Measurements from ENCODE around the gene HMCES. TPM values are rescaled to one million over a fixed set of nuclear protein-coding genes. Genes with fewer than 3 reads are reported as not detected.

The HMCES gene
- total and polyA plus RNA-seq, 2 of the 13 experiments (the other 11 are each of a cell fraction or from before 2014, with no cell fraction given) = 16.1 to 37.5 TPM

- H2AFZ ChIP-seq (ENCODE audit: low read length) = no peak overlapping the region
- H3K9ac ChIP-seq (ENCODE audit: insufficient read depth, low read depth, low read length) = no peak overlapping the region
- peaks cover 3 to 48% of the 10 kb centered on the region in 2 experiments for H3K36me3 ChIP-seq (replicated peaks in 1 of 2; ENCODE audit: control insufficient read depth in 1 of 2, insufficient read depth in 2 of 2, low read length in 2 of 2)
- no peaks in the 10 kb centered on the region for H3K27me3 ChIP-seq (ENCODE audit: control insufficient read depth in 1 of 2, insufficient read depth in 2 of 2, low read length in 2 of 2)
- BruUV-seq (replicated peaks) = no TSS peak
- H3K4me2 ChIP-seq (ENCODE audit: low read depth, low read length) = no peak overlapping the region
- H3K27ac ChIP-seq (ENCODE audit: extremely low read length, insufficient read depth, low read length) = no peak overlapping the region
- WGBS (ENCODE audit: low lambda C conversion rate) = 95% methylated on average over 5 of the region's 5 CpGs
- H3K79me2 ChIP-seq (ENCODE audit: insufficient read depth, low read length) = no peaks in the 10 kb centered on the region
- ATAC-seq = no peak
- H3K9me3 ChIP-seq (ENCODE audit: low read length) = no peaks in the 10 kb centered on the region
- no peaks in the 10 kb centered on the region for H4K20me1 ChIP-seq (ENCODE audit: insufficient read depth, low read length)
- CTCF ChIA-PET (ENCODE audit: low intra/inter-chr PET ratio, low total read pairs) = no interaction called here
- POLR2A ChIA-PET = no interaction called here
- in situ Hi-C loops (cut with HindIII; ENCODE audit: extremely low pct_ligation_motif_present, low pct_unique_long_range_greater_than_20kb) = no loop called here
- TF ChIP-seq SALL1 (CRISPR knock-in tag; IDR thresholded peaks at IDR 0.05) = no peak
- no peak for TF ChIP-seq CEBPG (CRISPR knock-in tag; IDR thresholded peaks at IDR 0.05)
- TF ChIP-seq ARID2 (CRISPR knock-in tag; IDR thresholded peaks at IDR 0.05; ENCODE audit: borderline replicate concordance) = no peak
- no peak for TF ChIP-seq ZNF746 (CRISPR knock-in tag; IDR thresholded peaks at IDR 0.05)
- TF ChIP-seq FOXO1 (CRISPR knock-in tag; IDR thresholded peaks at IDR 0.05) = no peak
- no peak for TF ChIP-seq ZNF605 (CRISPR knock-in tag; IDR thresholded peaks at IDR 0.05)
- FAIRE-seq = no peak
- H3K4me3 ChIP-seq (replicated peaks in 1 of 3; ENCODE audit: insufficient read depth in 1 of 3, low read depth in 2 of 3, low read length in 3 of 3) = no peak overlapping the region
- no peaks in the 10 kb centered on the region for H3K4me1 ChIP-seq (ENCODE audit: insufficient read depth, low read length)
- intact Hi-C loops (cut with micrococcal nuclease; ENCODE audit: unreplicated experiment) = no loop called here
- DNase-seq (ENCODE audit: low spot score) = no peak
Measured at GRCh38 chr3:129295286-129295685, 16.6 kb downstream of the HMCES start.

- POLR2A ChIA-PET = no interaction called here
- Histone ChIP-seq H4K20me1 (ENCODE audit: insufficient read depth, low read length) (no peaks in the 10 kb centered on the region), H3K27ac (ENCODE audit: extremely low read length, insufficient read depth, low read length) (no peak overlapping the region), H3K4me3 (replicated peaks in 1 of 3; ENCODE audit: insufficient read depth in 1 of 3, low read depth in 2 of 3, low read length in 3 of 3) (no peak overlapping the region), H3K9ac (ENCODE audit: insufficient read depth, low read depth, low read length) (no peak overlapping the region), H2AFZ (ENCODE audit: low read length) (no peak overlapping the region), H3K27me3 (ENCODE audit: control insufficient read depth in 1 of 2, insufficient read depth in 2 of 2, low read length in 2 of 2) (no peaks in the 10 kb centered on the region), H3K36me3 (replicated peaks in 1 of 2; ENCODE audit: control insufficient read depth in 1 of 2, insufficient read depth in 2 of 2, low read length in 2 of 2) (peaks cover 5 to 41% of the 10 kb centered on the region in 2 experiments), H3K9me3 (ENCODE audit: low read length) (no peaks in the 10 kb centered on the region), H3K4me1 (ENCODE audit: insufficient read depth, low read length) (peaks cover 12% of the 10 kb centered on the region), H3K79me2 (ENCODE audit: insufficient read depth, low read length) (no peaks in the 10 kb centered on the region), H3K4me2 (ENCODE audit: low read depth, low read length) (no peak overlapping the region)
- no peak for DNase-seq (ENCODE audit: low spot score)
- intact Hi-C loops (cut with micrococcal nuclease; ENCODE audit: unreplicated experiment) (no loop called here), in situ Hi-C loops (cut with HindIII; ENCODE audit: extremely low pct_ligation_motif_present, low pct_unique_long_range_greater_than_20kb) (no loop called here)
- WGBS (ENCODE audit: low lambda C conversion rate) = 95% methylated on average over 2 of the region's 3 CpGs
- CTCF ChIA-PET (ENCODE audit: low intra/inter-chr PET ratio, low total read pairs) = no interaction called here
- no peak for ATAC-seq
- BruUV-seq (replicated peaks) = no TSS peak
- no peak for FAIRE-seq
- TF ChIP-seq MYNN (CRISPR knock-in tag; IDR thresholded peaks at IDR 0.05; ENCODE audit: low read depth) (no peak), ZNF660 (CRISPR knock-in tag; IDR thresholded peaks at IDR 0.05; ENCODE audit: borderline replicate concordance, low read depth) (no peak), ZNF484 (CRISPR knock-in tag; IDR thresholded peaks at IDR 0.05; ENCODE audit: borderline replicate concordance, low read depth) (no peak), ZNF512 (CRISPR knock-in tag; IDR thresholded peaks at IDR 0.05) (no peak), CBFB (CRISPR knock-in tag; IDR thresholded peaks at IDR 0.05) (no peak), MLXIP (CRISPR knock-in tag; IDR thresholded peaks at IDR 0.05; ENCODE audit: borderline replicate concordance) (no peak), MXD1 (CRISPR knock-in tag; IDR thresholded peaks at IDR 0.05) (no peak), SIN3B (IDR thresholded peaks at IDR 0.05; ENCODE audit: low read length) (no peak)
Measured at GRCh38 chr3:129304146-129304961, 25.7 kb downstream of the HMCES start.
